GM15510 (cell line): Measurements from ENCODE around the gene APOL6.

ENCODE experiments used
- POLR2A ChIP-seq: IDR thresholded peaks from 3 replicates; pipeline ENCODE4 v1.6.1; 2011; ENCODE audit warnings: borderline replicate concordance; ENCODE audit not compliant: insufficient read length; ENCODE audit errors: extremely low read depth

APOL6 gene

GRCh38 chr22:35648066-35649025 lies at the start of gene APOL6:
APOL6 (plus strand) TSS chr22:35648446; CDS start chr22:35656426, 7,980 bp downstream.
- no peak for TF ChIP-seq POLR2A

GRCh38 chr22:35599364-35599763 lies 48.9 kb upstream of the APOL6 start:
- TF ChIP-seq POLR2A = no peak

DNA sequence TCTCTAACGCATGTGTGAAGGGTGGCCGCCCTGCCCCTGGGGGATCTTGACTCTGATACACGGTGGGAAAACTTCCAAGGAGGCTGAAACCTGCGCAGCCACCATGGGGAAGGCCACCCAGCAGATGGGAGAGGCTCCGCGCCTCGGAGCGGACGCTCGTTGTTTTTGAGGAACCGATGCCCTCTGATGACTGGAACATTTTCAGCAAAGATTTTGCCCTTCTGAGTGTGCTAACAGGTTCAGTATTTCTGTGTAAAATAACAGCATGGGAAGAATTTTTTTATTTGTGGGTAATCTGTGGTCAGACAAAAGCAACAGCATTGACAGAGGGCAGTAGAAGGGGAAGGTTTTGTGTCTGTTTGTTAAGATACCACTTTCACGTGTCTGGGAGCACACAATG lies 47.8 kb upstream of the APOL6 start:
- TF ChIP-seq POLR2A = no peak

- no peak for TF ChIP-seq POLR2A
These were observed 47.1 kb upstream of the APOL6 start for GRCh38 chr22:35601013-35601580.

DNA sequence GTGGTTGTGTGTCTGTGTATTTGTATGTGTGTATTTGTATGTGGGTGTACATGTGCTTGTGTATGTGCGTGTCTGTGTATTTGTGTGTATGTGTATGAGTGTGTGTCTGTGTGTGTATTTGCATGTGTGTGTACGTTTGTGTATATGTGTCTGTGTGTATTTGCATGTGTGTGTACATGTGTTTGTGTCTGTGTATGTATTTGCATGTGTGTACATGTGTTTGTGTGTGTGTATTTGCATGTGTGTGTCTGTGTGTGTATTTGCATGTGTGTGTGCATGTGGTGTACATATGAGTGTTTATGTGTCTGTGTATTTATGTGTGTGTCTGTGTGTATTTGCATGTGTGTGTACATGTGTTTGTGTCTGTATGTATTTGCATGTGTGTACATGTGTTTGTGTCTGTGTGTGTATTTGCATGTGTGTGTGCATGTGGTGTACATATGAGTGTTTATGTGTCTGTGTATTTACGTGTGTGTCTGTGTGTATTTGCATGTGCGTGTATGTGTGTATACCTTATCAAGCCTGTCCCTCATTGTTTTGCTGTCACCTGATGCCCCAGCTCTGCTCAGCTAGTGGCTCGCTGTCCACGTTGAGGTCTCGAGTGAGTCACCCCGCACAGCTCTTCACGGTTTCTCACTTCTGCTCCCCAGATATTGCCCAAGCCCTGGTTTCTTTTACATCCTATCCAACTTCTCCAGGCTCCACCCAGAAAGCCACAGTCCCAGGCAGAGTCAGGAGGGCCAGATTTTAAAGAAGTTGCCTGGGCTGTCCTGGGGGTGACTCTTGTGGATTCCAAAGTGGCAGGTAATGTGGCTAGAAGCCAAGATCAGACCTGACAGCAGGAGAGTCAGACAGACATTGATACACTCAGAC lies 46.3 kb upstream of the APOL6 start:
- TF ChIP-seq POLR2A = no peak

DNA sequence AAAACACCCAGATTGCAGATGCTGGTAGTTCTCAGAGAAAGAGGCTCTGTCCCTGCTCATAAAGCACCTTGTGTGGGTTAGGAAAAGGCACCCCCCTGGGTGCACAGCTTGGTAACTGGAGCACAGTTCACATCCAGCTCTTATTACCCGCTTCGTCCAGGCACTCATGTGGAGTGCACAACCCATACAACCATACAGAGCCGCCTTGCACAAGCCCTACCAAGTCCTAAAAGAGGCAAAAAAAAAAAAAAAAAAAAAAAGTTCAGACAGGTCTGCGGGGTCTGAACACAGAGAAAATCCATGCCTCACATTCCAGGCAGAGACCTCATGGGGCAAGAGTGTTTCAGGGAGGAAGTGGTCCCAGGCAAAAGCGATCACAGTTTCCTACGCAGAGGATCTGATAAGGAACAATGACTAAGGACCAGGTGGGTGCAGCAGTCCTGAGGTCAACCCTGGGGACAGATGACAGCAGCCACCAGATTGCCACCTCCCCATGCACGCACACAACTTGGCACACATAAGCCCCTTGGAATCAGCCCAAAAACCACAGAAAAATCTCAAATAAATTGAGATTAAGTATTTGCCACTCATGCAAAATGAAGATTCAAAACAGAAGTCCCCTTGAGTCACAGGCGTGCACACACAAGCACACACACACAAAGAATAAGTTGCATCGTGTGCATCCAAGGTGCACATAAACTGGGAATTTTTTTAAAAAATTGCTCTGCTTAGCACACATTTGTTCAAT lies 43.5 kb upstream of the APOL6 start:
- TF ChIP-seq POLR2A = no peak

DNA sequence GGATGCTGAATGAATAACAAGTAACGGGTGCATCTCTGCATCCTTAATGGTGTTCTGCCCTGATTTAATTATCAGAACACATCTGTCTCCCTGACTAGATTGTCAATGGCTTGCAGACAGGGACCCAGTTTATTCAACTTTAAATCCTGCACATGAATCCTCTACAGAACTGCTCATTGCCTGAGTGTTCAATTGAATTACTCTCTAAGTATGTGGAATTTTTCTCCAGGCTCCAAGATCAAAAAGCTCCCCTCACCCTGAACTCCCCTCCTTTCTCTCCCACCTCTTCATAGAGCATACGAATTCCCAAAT lies 42.9 kb upstream of the APOL6 start:
- no peak for TF ChIP-seq POLR2A

DNA sequence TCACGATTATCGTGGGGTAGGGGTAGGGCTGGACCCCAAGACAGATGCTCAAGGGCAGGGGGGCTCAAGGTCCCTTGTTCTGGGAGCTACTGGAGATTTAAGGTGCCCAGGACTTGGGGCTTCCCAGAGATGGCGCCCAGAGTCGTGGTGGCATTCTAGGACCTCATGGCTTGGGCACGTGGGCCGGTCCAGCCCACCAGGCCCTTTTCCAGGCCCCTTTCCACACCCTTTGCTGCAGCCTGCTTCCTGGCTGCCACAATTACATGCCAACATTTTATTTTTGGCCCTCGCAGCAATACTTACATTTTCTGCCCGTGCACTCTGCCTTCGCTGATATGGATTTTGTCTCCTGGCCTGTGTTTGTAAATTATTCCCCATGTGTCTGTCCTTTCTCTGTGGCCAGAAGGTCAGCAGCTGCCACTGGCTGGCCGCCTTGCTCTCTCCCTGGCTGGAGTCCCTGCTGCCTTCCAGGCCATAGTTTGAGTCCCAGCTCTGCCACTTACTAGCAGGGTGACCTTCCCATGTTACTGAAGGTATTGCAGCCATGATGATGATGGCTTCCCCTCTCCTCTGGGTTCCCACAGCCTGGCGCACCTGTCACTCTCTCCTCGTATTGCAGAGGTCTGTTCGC lies 42.3 kb upstream of the APOL6 start:
- no peak for TF ChIP-seq POLR2A

- no peak for TF ChIP-seq POLR2A
These were observed 41.3 kb upstream of the APOL6 start for GRCh38 chr22:35606916-35607315.

DNA sequence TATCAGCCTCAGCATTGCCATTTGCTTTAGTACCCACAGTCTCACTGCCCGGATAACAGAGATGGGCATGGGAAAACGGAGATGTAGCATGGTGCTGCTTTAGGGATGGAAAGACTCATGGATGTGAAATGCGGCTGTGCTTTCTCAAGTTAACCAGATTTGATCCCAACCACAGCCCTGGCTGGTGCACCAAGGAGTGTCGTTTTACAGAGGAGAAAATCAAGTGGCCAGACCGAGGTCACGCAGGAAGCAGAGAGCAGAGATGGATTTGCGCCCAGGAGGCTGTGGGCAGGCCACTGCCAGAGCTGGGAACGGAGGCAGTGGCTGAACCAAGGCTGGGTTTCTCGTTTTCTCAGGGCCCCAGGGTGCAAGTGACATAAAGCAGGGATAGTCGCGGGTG lies 40.2 kb upstream of the APOL6 start:
- no peak for TF ChIP-seq POLR2A

DNA sequence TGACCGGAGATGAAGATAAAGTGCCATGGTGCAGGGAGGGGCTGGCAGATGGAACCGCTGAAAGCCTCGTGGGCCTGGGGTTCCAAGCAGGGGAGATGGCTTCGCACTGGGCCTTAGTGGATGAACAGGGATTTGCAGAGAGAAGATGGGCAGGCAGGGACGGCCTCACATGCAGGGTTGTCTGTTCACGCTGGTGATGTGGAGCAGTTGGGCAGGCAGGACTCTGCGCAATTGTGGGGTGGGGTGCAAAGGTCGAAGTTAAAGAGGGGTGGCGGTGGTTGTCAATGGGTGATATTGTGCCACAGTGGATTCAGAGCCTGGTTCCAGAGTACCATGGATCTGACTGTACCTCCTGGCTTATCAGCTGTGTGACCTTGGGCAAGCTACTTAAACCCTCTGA lies 39.0 kb upstream of the APOL6 start:
- TF ChIP-seq POLR2A = no peak

GRCh38 chr22:35609761-35610160 lies 38.5 kb upstream of the APOL6 start:
- TF ChIP-seq POLR2A = no peak

DNA sequence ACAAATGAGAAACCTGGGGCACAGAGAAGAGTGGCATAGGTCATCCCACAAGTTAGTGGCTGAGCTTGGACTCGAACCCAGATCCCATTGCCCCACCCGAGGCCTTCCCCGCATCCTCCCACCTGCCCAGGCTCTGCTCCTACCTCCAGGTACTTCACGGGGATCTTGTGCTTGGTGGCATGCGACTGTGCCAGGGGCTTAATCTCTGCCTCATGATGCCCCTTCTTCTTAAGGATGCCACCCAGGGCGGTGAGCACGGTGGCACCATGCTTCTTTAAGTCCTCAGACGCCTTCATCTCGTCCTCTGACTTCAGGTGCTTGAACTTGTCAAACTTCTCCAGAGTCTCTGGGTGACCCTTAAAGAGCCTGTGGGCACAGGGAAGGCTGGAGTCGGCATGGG lies 37.5 kb upstream of the APOL6 start:
- TF ChIP-seq POLR2A = no peak
